Activated CD4-positive, alpha-beta T cell treated with anti-CD3 and anti-CD28 coated beads, Interleukin-2, amount 10 ng/mL, durations not matched to agents 7 days and 5 days (primary cell): ENCODE data around the gene ADD3. TPM values are rescaled to one million over a fixed set of nuclear protein-coding genes. Genes with fewer than 3 reads are reported as not detected.

Source experiments
- CTCF ChIA-PET: fragments of 350-600 bp; sonication (Branson Sonifier 250); formaldehyde crosslinking; loops from one replicate; lab custom pipeline; 2021; ENCODE audit warnings: antibody characterized with exemption; lab: Charles Lee
- POLR2A ChIA-PET: fragments of 350-600 bp; sonication (Branson Sonifier 250); formaldehyde crosslinking; loops from one replicate; lab custom pipeline; 2021; ENCODE audit warnings: antibody characterized with exemption; lab: Charles Lee
- DNase-seq: peaks from one replicate; pipeline ENCODE4 v3.0.0-alpha.2; 2020
- H3K27ac Mint-ChIP-seq: one replicate; pipeline ENCODE4 v1.8.0; 2021; ENCODE audit warnings: mild to moderate bottlenecking, moderate library complexity, mixed read lengths
- H3K27me3 Mint-ChIP-seq: one replicate; pipeline ENCODE4 v1.8.0; 2021; ENCODE audit warnings: mixed read lengths
- H3K36me3 Mint-ChIP-seq: one replicate; pipeline ENCODE4 v1.8.0; 2021; ENCODE audit warnings: low read depth, mixed read lengths
- H3K4me1 Mint-ChIP-seq: one replicate; pipeline ENCODE4 v1.8.0; 2021; ENCODE audit warnings: mixed read lengths
- H3K4me3 Mint-ChIP-seq: one replicate; pipeline ENCODE4 v1.8.0; 2021; ENCODE audit warnings: mild to moderate bottlenecking, moderate library complexity, mixed read lengths
- H3K9me3 Mint-ChIP-seq: one replicate; pipeline ENCODE4 v1.8.0; 2021; ENCODE audit warnings: mixed read lengths
- total RNA-seq, 2 experiments: library from RNA; stranded (reverse); gene quantifications; one replicate each; pipeline ENCODE4 v1.2.3, GENCODE V29; 2021

ADD3 gene
- total RNA-seq, 2 experiments from 2014 or later = 360 to 444 TPM

GRCh38 chr10:110141871-110142635 is 134.3 kb downstream of the ADD3 start:
- Mint-ChIP-seq H3K4me1 (peaks cover 32% of the 10 kb centered on the region), H3K9me3 (no peaks in the 10 kb centered on the region), H3K27me3 (peaks cover 16% of the 10 kb centered on the region), H3K36me3 (peaks cover 15% of the 10 kb centered on the region), H3K27ac (no peak overlapping the region), H3K4me3 (no peak overlapping the region)
- ChIA-PET CTCF (interaction anchor here (0.5 to 2.6 kb wide), 6 partner anchors 11 to 150 kb away, joined by 3 to 9 read pairs (median 3); partner anchors contain the start of gene MXI1), POLR2A (no interaction called here)
- no peak for DNase-seq

DNA sequence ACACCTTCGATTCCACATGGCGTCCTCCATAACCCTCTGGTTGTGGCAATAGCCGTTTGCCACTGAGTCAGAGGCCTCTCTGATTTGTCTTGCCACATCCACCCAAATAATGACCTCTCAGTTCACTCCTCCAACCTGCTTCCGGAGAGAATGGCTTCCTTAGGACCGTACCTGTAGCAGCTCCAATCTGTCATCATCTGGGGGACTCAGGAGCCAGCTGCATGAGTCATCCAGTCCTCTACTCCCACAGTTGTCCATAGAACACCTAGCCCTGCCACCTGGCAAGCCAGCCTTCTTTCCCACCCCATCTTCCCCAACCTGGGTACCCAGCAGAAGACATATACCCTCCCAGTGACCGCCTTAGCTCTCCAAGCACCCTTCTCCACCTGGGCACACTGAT is 135.2 kb downstream of the ADD3 start:
- peaks cover 19% of the 10 kb centered on the region for H3K27me3 Mint-ChIP-seq
- peaks cover 23% of the 10 kb centered on the region for H3K4me1 Mint-ChIP-seq
- no peak overlapping the region for H3K27ac Mint-ChIP-seq
- no peak for DNase-seq
- peaks cover 9% of the 10 kb centered on the region for H3K36me3 Mint-ChIP-seq
- CTCF ChIA-PET = interaction anchor here (0.7 to 2.6 kb wide), 3 partner anchors 10 to 137 kb away, joined by 3 to 9 read pairs (median 6); no protein-coding TSS in a partner anchor
- no peaks in the 10 kb centered on the region for H3K9me3 Mint-ChIP-seq
- no peak overlapping the region for H3K4me3 Mint-ChIP-seq
- POLR2A ChIA-PET = no interaction called here

DNA sequence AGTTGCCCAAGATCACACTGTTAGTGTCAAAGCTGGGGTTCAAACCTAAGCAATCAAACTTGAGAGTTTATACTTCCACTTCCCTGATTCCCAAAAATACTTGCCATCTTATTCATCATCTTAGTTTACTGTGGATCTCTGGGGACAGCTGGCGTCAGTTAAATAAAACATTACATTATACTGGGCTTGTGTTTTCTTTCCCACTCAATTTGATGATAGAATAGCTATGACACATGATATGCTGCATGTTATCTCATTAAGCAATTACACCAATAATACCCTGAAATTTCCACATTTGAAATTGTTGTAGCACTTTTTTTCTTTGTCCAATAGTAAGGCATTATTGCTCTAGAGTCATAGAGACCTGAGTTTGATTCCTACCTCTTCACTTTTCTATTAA is 136.7 kb downstream of the ADD3 start:
- no peaks in the 10 kb centered on the region for H3K9me3 Mint-ChIP-seq
- peaks cover 31% of the 10 kb centered on the region for H3K27me3 Mint-ChIP-seq
- no peak overlapping the region for H3K4me3 Mint-ChIP-seq
- H3K36me3 Mint-ChIP-seq = peaks cover 1% of the 10 kb centered on the region
- no peak for DNase-seq
- CTCF ChIA-PET = interaction anchor here (1.8 kb wide), 1 partner anchor 9 kb away, joined by 6 read pairs; no protein-coding TSS in a partner anchor
- POLR2A ChIA-PET = no interaction called here
- peaks cover 16% of the 10 kb centered on the region for H3K4me1 Mint-ChIP-seq
- no peak overlapping the region for H3K27ac Mint-ChIP-seq

DNA sequence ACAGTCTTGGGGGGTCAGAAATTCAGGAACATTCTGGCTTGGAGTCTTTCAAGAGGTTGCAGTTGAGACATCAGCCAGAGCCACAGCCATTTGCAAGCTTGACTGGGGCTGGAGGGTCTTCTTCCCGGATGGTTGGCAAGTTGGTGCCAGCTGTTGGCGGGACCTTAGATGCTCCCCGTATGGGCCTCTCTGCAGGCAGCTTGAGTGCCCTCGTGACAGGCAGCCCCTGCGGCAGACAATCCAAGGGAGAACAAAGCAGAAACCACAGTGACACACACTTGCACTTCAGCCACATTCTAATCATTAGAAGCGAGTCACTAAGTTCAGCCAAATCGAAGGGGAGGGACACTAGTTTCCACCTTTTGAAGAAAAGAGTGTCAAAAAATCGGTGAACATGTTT is 140.2 kb downstream of the ADD3 start:
- no peak overlapping the region for H3K4me3 Mint-ChIP-seq
- H3K27me3 Mint-ChIP-seq = peaks cover 53% of the 10 kb centered on the region
- POLR2A ChIA-PET = no interaction called here
- no peaks in the 10 kb centered on the region for H3K4me1 Mint-ChIP-seq
- no peaks in the 10 kb centered on the region for H3K9me3 Mint-ChIP-seq
- no peak overlapping the region for H3K27ac Mint-ChIP-seq
- DNase-seq = no peak
- H3K36me3 Mint-ChIP-seq = no peaks in the 10 kb centered on the region
- CTCF ChIA-PET = interaction anchor here (1.2 to 1.9 kb wide), 3 partner anchors 10 to 107 kb away, joined by 3 to 8 read pairs (median 6); no protein-coding TSS in a partner anchor

GRCh38 chr10:110149259-110149658 is 141.5 kb downstream of the ADD3 start:
- H3K4me3 Mint-ChIP-seq = no peak overlapping the region
- H3K27me3 Mint-ChIP-seq = peaks cover 64% of the 10 kb centered on the region
- no peak overlapping the region for H3K27ac Mint-ChIP-seq
- peaks cover 8% of the 10 kb centered on the region for H3K4me1 Mint-ChIP-seq
- POLR2A ChIA-PET = no interaction called here
- no peak for DNase-seq
- peaks cover 5% of the 10 kb centered on the region for H3K36me3 Mint-ChIP-seq
- CTCF ChIA-PET = interaction anchor here (1.4 kb wide), 1 partner anchor 8 kb away, joined by 3 read pairs; no protein-coding TSS in a partner anchor
- no peaks in the 10 kb centered on the region for H3K9me3 Mint-ChIP-seq

GRCh38 chr10:110150046-110150445 is 142.3 kb downstream of the ADD3 start:
- CTCF ChIA-PET = interaction anchor here (1.4 kb wide), 1 partner anchor 9 kb away, joined by 3 read pairs; no protein-coding TSS in a partner anchor
- no peak overlapping the region for H3K4me3 Mint-ChIP-seq
- H3K27me3 Mint-ChIP-seq = peaks cover 64% of the 10 kb centered on the region
- H3K9me3 Mint-ChIP-seq = no peaks in the 10 kb centered on the region
- no peak for DNase-seq
- peaks cover 12% of the 10 kb centered on the region for H3K4me1 Mint-ChIP-seq
- H3K36me3 Mint-ChIP-seq = peaks cover 6% of the 10 kb centered on the region
- POLR2A ChIA-PET = no interaction called here
- H3K27ac Mint-ChIP-seq = no peak overlapping the region

- peaks cover 69% of the 10 kb centered on the region for H3K27me3 Mint-ChIP-seq
- POLR2A ChIA-PET = no interaction called here
- H3K4me3 Mint-ChIP-seq = no peak overlapping the region
- H3K27ac Mint-ChIP-seq = no peak overlapping the region
- peaks cover 18% of the 10 kb centered on the region for H3K4me1 Mint-ChIP-seq
- CTCF ChIA-PET = no interaction called here
- peaks cover 6% of the 10 kb centered on the region for H3K36me3 Mint-ChIP-seq
- DNase-seq = no peak
- no peaks in the 10 kb centered on the region for H3K9me3 Mint-ChIP-seq
Observed at GRCh38 chr10:110150981-110151380, 143.2 kb downstream of the ADD3 start.

DNA sequence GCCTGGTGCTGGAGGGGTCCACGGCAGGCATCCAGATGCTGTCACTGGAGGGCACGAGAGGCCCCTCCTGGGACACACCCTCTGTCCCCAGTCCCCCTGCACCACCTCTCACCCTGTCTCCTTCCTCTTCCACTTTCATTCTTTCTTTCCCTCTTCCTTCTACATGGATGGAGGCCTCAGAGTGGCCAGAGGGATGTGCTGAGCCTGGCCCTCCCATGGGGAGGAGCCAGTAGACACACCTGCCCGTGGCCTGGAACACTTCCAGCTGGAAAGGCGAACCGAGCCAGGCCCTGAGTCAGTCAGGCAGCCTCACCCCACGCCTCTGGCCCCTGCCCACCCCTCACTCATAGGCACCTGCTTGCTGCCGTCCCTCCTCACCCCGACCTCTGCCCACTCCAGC is 143.7 kb downstream of the ADD3 start:
- no peak for DNase-seq
- Mint-ChIP-seq H3K36me3 (peaks cover 6% of the 10 kb centered on the region), H3K27me3 (peaks cover 68% of the 10 kb centered on the region), H3K9me3 (no peaks in the 10 kb centered on the region), H3K4me1 (peaks cover 20% of the 10 kb centered on the region), H3K4me3 (no peak overlapping the region), H3K27ac (no peak overlapping the region)
- ChIA-PET POLR2A (no interaction called here), CTCF (interaction anchor here (0.9 to 2.1 kb wide), 2 partner anchors 13 to 70 kb away, joined by 3 to 8 read pairs; no protein-coding TSS in a partner anchor)

GRCh38 chr10:110151971-110152370 is 144.2 kb downstream of the ADD3 start:
- Mint-ChIP-seq H3K4me1 (peaks cover 25% of the 10 kb centered on the region), H3K36me3 (peaks cover 6% of the 10 kb centered on the region), H3K4me3 (no peak overlapping the region), H3K27ac (no peak overlapping the region), H3K27me3 (peaks cover 69% of the 10 kb centered on the region), H3K9me3 (no peaks in the 10 kb centered on the region)
- CTCF ChIA-PET = interaction anchor here (0.9 to 2.1 kb wide), 2 partner anchors 12 to 69 kb away, joined by 3 to 8 read pairs; no protein-coding TSS in a partner anchor
- POLR2A ChIA-PET = no interaction called here
- DNase-seq = no peak

GRCh38 chr10:110153396-110153795 is 145.6 kb downstream of the ADD3 start:
- Mint-ChIP-seq H3K27ac (no peak overlapping the region), H3K36me3 (peaks cover 6% of the 10 kb centered on the region), H3K9me3 (no peaks in the 10 kb centered on the region), H3K4me3 (no peak overlapping the region), H3K4me1 (peaks cover 39% of the 10 kb centered on the region), H3K27me3 (peaks cover 76% of the 10 kb centered on the region)
- ChIA-PET POLR2A (no interaction called here), CTCF (interaction anchor here (1.0 to 2.1 kb wide), 5 partner anchors 10 to 269 kb away, joined by 3 to 8 read pairs (median 3); no protein-coding TSS in a partner anchor)
- no peak for DNase-seq

DNA sequence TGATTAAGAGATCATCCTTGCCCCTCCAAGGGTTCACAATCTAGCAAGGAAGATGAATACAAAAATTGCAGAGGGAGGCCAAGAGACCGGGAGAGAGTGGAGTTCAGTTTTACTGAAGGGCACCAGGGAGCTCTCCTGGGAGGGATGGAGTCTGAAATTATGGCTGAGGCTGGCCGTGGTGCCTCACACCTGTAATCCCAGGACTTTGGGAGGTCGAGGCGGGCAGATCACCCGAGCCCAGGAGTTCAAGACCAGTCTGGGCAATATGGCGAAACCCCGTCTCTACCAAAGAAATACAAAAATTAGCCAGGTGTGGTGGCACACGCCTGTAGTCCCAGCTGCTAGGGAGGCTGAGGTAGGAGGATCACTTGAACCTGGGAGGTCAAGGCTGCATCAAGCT is 148.3 kb downstream of the ADD3 start:
- Mint-ChIP-seq H3K27ac (peak overlapping the region; percentile 1), H3K36me3 (peaks cover 6% of the 10 kb centered on the region), H3K4me1 (peaks cover 40% of the 10 kb centered on the region), H3K27me3 (peaks cover 81% of the 10 kb centered on the region), H3K9me3 (no peaks in the 10 kb centered on the region), H3K4me3 (peak overlapping the region; percentile 3)
- no peak for DNase-seq
- ChIA-PET CTCF (interaction anchor here (1.3 to 3.1 kb wide), 3 partner anchors 9 to 18 kb away, joined by 3 to 8 read pairs (median 5); no protein-coding TSS in a partner anchor), POLR2A (no interaction called here)

GRCh38 chr10:110158051-110159005 is 150.5 kb downstream of the ADD3 start:
- H3K4me3 Mint-ChIP-seq = no peak overlapping the region
- DNase-seq = no peak
- H3K4me1 Mint-ChIP-seq = peaks cover 40% of the 10 kb centered on the region
- no peak overlapping the region for H3K27ac Mint-ChIP-seq
- H3K27me3 Mint-ChIP-seq = peaks cover 87% of the 10 kb centered on the region
- H3K36me3 Mint-ChIP-seq = peaks cover 6% of the 10 kb centered on the region
- ChIA-PET POLR2A (no interaction called here), CTCF (interaction anchor here (0.6 to 3.1 kb wide), 8 partner anchors 10 to 51 kb away, joined by 3 to 8 read pairs (median 4); no protein-coding TSS in a partner anchor)
- no peaks in the 10 kb centered on the region for H3K9me3 Mint-ChIP-seq
